Measurements from ENCODE around the gene ATP4B. TPM values are rescaled to one million over a fixed set of nuclear protein-coding genes. Genes with fewer than 3 reads are reported as not detected.

The ATP4B gene
- total RNA-seq, 1 donor from 2014 or later, result not detected

- no peak overlapping the region for H3K4me3 Mint-ChIP-seq
- peaks cover 20% of the 10 kb centered on the region for H3F3A ChIP-seq (ENCODE audit: low read depth)
These were observed 39.5 kb downstream of the ATP4B start for GRCh38 chr13:113618455-113618854.

GRCh38 chr13:113617961-113618360 lies 40.0 kb downstream of the ATP4B start:
- Mint-ChIP-seq H3K9me3 (peaks cover 6% of the 10 kb centered on the region), H3K4me3 (no peak overlapping the region), H3K36me3 (peaks cover 29% of the 10 kb centered on the region), H3K27ac (no peak overlapping the region), H3K27me3 (ENCODE audit: insufficient read depth, low read depth) (peaks cover 5% of the 10 kb centered on the region), H3K4me1 (peaks cover 11% of the 10 kb centered on the region)
- no peak overlapping the region for H2AFZ ChIP-seq (replicated peaks)
- H3K9me3 ChIP-seq (ENCODE audit: low read depth), result no peaks in the 10 kb centered on the region
- no peak overlapping the region for H3K4me3 ChIP-seq
- peaks cover 20% of the 10 kb centered on the region for H3F3A ChIP-seq (ENCODE audit: low read depth)
- H3K79me2 ChIP-seq (ENCODE audit: low read depth), result peaks cover 94% of the 10 kb centered on the region
- H3K4me1 ChIP-seq, result peaks cover 17% of the 10 kb centered on the region
- no peak for DNase-seq (ENCODE audit: low spot score)
- H3K36me3 ChIP-seq, result peaks cover 8% of the 10 kb centered on the region
- no peak overlapping the region for H3K4me2 ChIP-seq
- H3K27me3 ChIP-seq, result no peaks in the 10 kb centered on the region
- H3K9ac ChIP-seq, result no peak overlapping the region
- TF ChIP-seq EZH2phosphoT487 (IDR thresholded peaks at IDR 0.05) (no peak), CTCF (IDR thresholded peaks at IDR 0.05) (no peak), EZH2 (IDR thresholded peaks at IDR 0.05) (no peak)
- H4K20me1 ChIP-seq (ENCODE audit: low read depth), result peaks cover 56% of the 10 kb centered on the region
- H3K27ac ChIP-seq, result no peak overlapping the region

More at GRCh38 chr13:113618455-113618854, 39.5 kb downstream of the ATP4B start:
- H3K9me3 Mint-ChIP-seq, result peaks cover 6% of the 10 kb centered on the region
- Histone ChIP-seq H3K79me2 (ENCODE audit: low read depth) (peaks cover 94% of the 10 kb centered on the region), H3K4me1 (peaks cover 17% of the 10 kb centered on the region), H3K27me3 (no peaks in the 10 kb centered on the region), H3K4me3 (no peak overlapping the region), H3K4me2 (no peak overlapping the region), H3K9me3 (ENCODE audit: low read depth) (no peaks in the 10 kb centered on the region), H4K20me1 (ENCODE audit: low read depth) (peaks cover 56% of the 10 kb centered on the region), H3K9ac (no peak overlapping the region), H3K36me3 (peaks cover 12% of the 10 kb centered on the region), H2AFZ (replicated peaks) (no peak overlapping the region), H3K27ac (no peak overlapping the region)
- TF ChIP-seq EZH2 (IDR thresholded peaks at IDR 0.05) (no peak), EZH2phosphoT487 (IDR thresholded peaks at IDR 0.05) (no peak), CTCF (IDR thresholded peaks at IDR 0.05) (no peak)
- no peak for DNase-seq (ENCODE audit: low spot score)
- H3K4me1 Mint-ChIP-seq, result peaks cover 11% of the 10 kb centered on the region
- H3K27ac Mint-ChIP-seq, result no peak overlapping the region
- peaks cover 5% of the 10 kb centered on the region for H3K27me3 Mint-ChIP-seq (ENCODE audit: insufficient read depth, low read depth)
- peaks cover 32% of the 10 kb centered on the region for H3K36me3 Mint-ChIP-seq

GRCh38 chr13:113616991-113617749 lies 40.8 kb downstream of the ATP4B start:
- TF ChIP-seq CTCF (IDR thresholded peaks at IDR 0.05) (no peak), EZH2 (IDR thresholded peaks at IDR 0.05) (no peak), EZH2phosphoT487 (IDR thresholded peaks at IDR 0.05) (no peak)
- peaks cover 5% of the 10 kb centered on the region for H3K27me3 Mint-ChIP-seq (ENCODE audit: insufficient read depth, low read depth)
- Histone ChIP-seq H3K36me3 (peaks cover 6% of the 10 kb centered on the region), H3K27me3 (no peaks in the 10 kb centered on the region), H3F3A (ENCODE audit: low read depth) (peaks cover 20% of the 10 kb centered on the region), H4K20me1 (ENCODE audit: low read depth) (peaks cover 56% of the 10 kb centered on the region), H3K4me2 (peak overlapping the region; percentile 71), H2AFZ (replicated peaks) (no peak overlapping the region), H3K4me1 (peaks cover 17% of the 10 kb centered on the region), H3K9me3 (ENCODE audit: low read depth) (no peaks in the 10 kb centered on the region), H3K79me2 (ENCODE audit: low read depth) (peaks cover 91% of the 10 kb centered on the region), H3K9ac (no peak overlapping the region), H3K27ac (peak overlapping the region; percentile 85), H3K4me3 (peak overlapping the region; percentile 27)
- H3K36me3 Mint-ChIP-seq, result peaks cover 28% of the 10 kb centered on the region
- peak; percentile 86 for DNase-seq (ENCODE audit: low spot score)
- peaks cover 3% of the 10 kb centered on the region for H3K9me3 Mint-ChIP-seq
- peak overlapping the region; percentile 81 for H3K27ac Mint-ChIP-seq
- H3K4me1 Mint-ChIP-seq, result peaks cover 16% of the 10 kb centered on the region
- no peak overlapping the region for H3K4me3 Mint-ChIP-seq
